ENCODE data around the gene FTO. TPM values are rescaled to one million over a fixed set of nuclear protein-coding genes. Genes with fewer than 3 reads are reported as not detected.
A peak's percentile ranks its signal among the peaks of the same experiment; 100 is the strongest.

FTO gene
- total RNA-seq, 1 donor, result 135 TPM

DNA sequence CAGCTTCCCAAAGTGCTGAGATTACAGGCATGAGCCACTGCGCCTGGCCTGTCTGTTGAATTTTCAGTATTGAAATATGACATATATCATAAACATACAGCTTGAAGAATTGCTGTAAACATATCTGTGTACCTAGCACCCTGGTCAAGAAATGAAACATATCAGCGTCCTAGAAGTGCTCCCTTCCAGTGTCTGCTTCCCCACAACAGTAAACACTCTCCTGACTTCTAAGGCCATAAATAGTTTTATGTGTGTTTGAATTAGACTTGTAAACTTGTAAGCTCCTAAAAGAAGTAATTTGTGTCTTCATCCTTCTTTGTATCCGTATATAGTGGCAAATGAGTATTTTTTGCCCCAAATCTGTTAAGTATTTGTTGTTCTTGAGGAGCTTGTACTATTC is 132.2 kb downstream of the FTO start:
- no peak for DNase-seq (ENCODE audit: low read depth)
- H3K4me3 ChIP-seq (ENCODE audit: low read depth, low read length), result no peak overlapping the region

GRCh38 chr16:53836680-53837079 is 132.7 kb downstream of the FTO start:
- DNase-seq (ENCODE audit: low read depth), result no peak
- no peak overlapping the region for H3K4me3 ChIP-seq (ENCODE audit: low read depth, low read length)
- TF ChIP-seq, protein P1, sequence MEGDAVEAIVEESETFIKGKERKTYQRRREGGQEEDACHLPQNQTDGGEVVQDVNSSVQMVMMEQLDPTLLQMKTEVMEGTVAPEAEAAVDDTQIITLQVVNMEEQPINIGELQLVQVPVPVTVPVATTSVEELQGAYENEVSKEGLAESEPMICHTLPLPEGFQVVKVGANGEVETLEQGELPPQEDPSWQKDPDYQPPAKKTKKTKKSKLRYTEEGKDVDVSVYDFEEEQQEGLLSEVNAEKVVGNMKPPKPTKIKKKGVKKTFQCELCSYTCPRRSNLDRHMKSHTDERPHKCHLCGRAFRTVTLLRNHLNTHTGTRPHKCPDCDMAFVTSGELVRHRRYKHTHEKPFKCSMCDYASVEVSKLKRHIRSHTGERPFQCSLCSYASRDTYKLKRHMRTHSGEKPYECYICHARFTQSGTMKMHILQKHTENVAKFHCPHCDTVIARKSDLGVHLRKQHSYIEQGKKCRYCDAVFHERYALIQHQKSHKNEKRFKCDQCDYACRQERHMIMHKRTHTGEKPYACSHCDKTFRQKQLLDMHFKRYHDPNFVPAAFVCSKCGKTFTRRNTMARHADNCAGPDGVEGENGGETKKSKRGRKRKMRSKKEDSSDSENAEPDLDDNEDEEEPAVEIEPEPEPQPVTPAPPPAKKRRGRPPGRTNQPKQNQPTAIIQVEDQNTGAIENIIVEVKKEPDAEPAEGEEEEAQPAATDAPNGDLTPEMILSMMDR (IDR thresholded peaks at IDR 0.05; ENCODE audit: insufficient read depth, low read length), result no peak

More for the DNA sequence above, 132.2 kb downstream of the FTO start:
- TF ChIP-seq, protein P1 (IDR thresholded peaks at IDR 0.05; ENCODE audit: insufficient read depth, low read length), result no peak

DNA sequence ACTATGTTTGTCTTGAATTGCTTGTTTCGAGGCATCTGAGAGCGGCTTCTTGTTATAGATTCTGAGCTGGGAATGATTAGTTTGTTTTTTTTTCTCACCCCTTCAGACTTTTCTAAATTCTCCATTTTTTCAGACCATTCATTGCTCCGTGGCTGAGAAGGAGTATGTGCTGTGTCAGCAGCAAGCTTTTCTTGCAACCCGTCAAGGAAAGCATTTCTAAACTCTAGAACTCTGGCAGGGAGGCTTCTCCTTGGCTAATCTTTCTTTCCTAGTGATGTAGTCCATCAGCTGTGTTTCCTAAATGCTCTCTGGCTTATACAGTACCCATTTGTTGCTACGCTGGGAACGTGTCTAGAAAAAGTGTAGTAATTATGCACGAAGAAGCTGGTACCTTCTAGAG is 133.5 kb downstream of the FTO start:
- DNase-seq (ENCODE audit: low read depth), result peak; percentile 51
- TF ChIP-seq, protein P1 (IDR thresholded peaks at IDR 0.05; ENCODE audit: insufficient read depth, low read length), result no peak

GRCh38 chr16:53839150-53839549 is 135.2 kb downstream of the FTO start:
- TF ChIP-seq, protein P1 (IDR thresholded peaks at IDR 0.05; ENCODE audit: insufficient read depth, low read length), result no peak
- no peak overlapping the region for H3K4me3 ChIP-seq (ENCODE audit: low read depth, low read length)
- DNase-seq (ENCODE audit: low read depth), result no peak

More for the DNA sequence above, 133.5 kb downstream of the FTO start:
- H3K4me3 ChIP-seq (ENCODE audit: low read depth, low read length), result no peak overlapping the region

GRCh38 chr16:53840456-53840855 is 136.5 kb downstream of the FTO start:
- no peak for DNase-seq (ENCODE audit: low read depth)
- H3K4me3 ChIP-seq (ENCODE audit: low read depth, low read length), result no peak overlapping the region
- TF ChIP-seq, protein P1 (IDR thresholded peaks at IDR 0.05; ENCODE audit: insufficient read depth, low read length), result no peak

DNA sequence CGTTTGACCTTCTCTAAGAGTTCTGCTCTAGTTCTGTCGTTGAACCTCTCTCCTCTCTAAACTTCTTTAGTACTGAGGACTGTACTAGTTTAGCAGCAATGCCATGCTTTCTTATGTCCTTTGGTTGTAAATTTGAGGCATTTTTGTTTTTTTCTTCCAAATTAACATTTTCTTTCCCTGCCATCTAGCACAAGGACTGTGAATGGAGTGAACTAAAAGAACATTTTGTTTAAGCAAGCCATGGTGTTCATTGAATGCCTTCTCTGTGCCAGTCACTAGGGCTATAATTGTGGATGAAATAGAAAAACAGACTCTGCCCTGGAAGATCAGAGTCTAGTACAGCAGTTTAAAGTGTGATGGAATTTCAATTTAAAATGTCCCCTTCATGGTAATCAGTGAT is 137.9 kb downstream of the FTO start:
- TF ChIP-seq, protein P1 (IDR thresholded peaks at IDR 0.05; ENCODE audit: insufficient read depth, low read length), result no peak
- H3K4me3 ChIP-seq (ENCODE audit: low read depth, low read length), result no peak overlapping the region
- DNase-seq (ENCODE audit: low read depth), result no peak

GRCh38 chr16:53843084-53843483 is 139.1 kb downstream of the FTO start:
- no peak overlapping the region for H3K4me3 ChIP-seq (ENCODE audit: low read depth, low read length)
- DNase-seq (ENCODE audit: low read depth), result no peak
- TF ChIP-seq, protein P1 (IDR thresholded peaks at IDR 0.05; ENCODE audit: insufficient read depth, low read length), result no peak

All from fibroblast of the aortic adventitia (primary cell).